Activated naive CD4-positive, alpha-beta T cell treated with anti-CD3 and anti-CD28 coated beads, Interleukin-2, amount 10 ng/mL, durations not matched to agents 7 days and 5 days (primary cell): ENCODE data around the gene GDPD2.

Source experiments
- CTCF ChIA-PET: fragments of 350-600 bp; sonication (Branson Sonifier 250); formaldehyde crosslinking; loops from one replicate; lab custom pipeline; 2021; ENCODE audit warnings: antibody characterized with exemption; lab: Charles Lee
- DNase-seq: peaks from one replicate; pipeline ENCODE4 v3.0.0-alpha.2; 2020
- H3K27ac Mint-ChIP-seq: one replicate; pipeline ENCODE4 v1.8.0; 2021; ENCODE audit warnings: mild to moderate bottlenecking, moderate library complexity, mixed read lengths
- H3K27me3 Mint-ChIP-seq: one replicate; pipeline ENCODE4 v1.8.0; 2021; ENCODE audit warnings: mild to moderate bottlenecking, mixed read lengths
- H3K36me3 Mint-ChIP-seq: one replicate; pipeline ENCODE4 v1.8.0; 2021; ENCODE audit warnings: mixed read lengths
- H3K4me1 Mint-ChIP-seq: one replicate; pipeline ENCODE4 v1.8.0; 2021; ENCODE audit warnings: mixed read lengths
- H3K4me3 Mint-ChIP-seq: one replicate; pipeline ENCODE4 v1.8.0; 2021; ENCODE audit warnings: mild to moderate bottlenecking, moderate library complexity, mixed read lengths
- H3K9me3 Mint-ChIP-seq: one replicate; pipeline ENCODE4 v1.8.0; 2021; ENCODE audit warnings: mixed read lengths

GDPD2 gene

GRCh38 chrX:70476166-70476933, 53.2 kb downstream of the GDPD2 start:
- Mint-ChIP-seq H3K36me3 (peaks cover 6% of the 10 kb centered on the region), H3K27me3 (no peaks in the 10 kb centered on the region), H3K9me3 (no peaks in the 10 kb centered on the region), H3K4me3 (no peak overlapping the region), H3K27ac (no peak overlapping the region), H3K4me1 (peaks cover 6% of the 10 kb centered on the region)
- DNase-seq = no peak
- CTCF ChIA-PET = interaction anchor here (1.0 kb wide), 1 partner anchor 78 kb away, joined by 4 read pairs; no protein-coding TSS in a partner anchor

- peaks cover 6% of the 10 kb centered on the region for H3K36me3 Mint-ChIP-seq
- H3K27ac Mint-ChIP-seq = no peak overlapping the region
- CTCF ChIA-PET = interaction anchor here (1.0 kb wide), 1 partner anchor 77 kb away, joined by 4 read pairs; no protein-coding TSS in a partner anchor
- no peaks in the 10 kb centered on the region for H3K4me1 Mint-ChIP-seq
- no peak for DNase-seq
- no peak overlapping the region for H3K4me3 Mint-ChIP-seq
- H3K9me3 Mint-ChIP-seq = no peaks in the 10 kb centered on the region
- H3K27me3 Mint-ChIP-seq = no peaks in the 10 kb centered on the region
Measured at GRCh38 chrX:70476934-70477733, 54.0 kb downstream of the GDPD2 start.

GRCh38 chrX:70477734-70478075, 54.6 kb downstream of the GDPD2 start:
- H3K4me1 Mint-ChIP-seq = no peaks in the 10 kb centered on the region
- DNase-seq = no peak
- H3K27me3 Mint-ChIP-seq = no peaks in the 10 kb centered on the region
- no peaks in the 10 kb centered on the region for H3K9me3 Mint-ChIP-seq
- no peak overlapping the region for H3K27ac Mint-ChIP-seq
- CTCF ChIA-PET = interaction anchor here (1.0 kb wide), 1 partner anchor 77 kb away, joined by 4 read pairs; no protein-coding TSS in a partner anchor
- no peak overlapping the region for H3K4me3 Mint-ChIP-seq
- peaks cover 6% of the 10 kb centered on the region for H3K36me3 Mint-ChIP-seq

- H3K9me3 Mint-ChIP-seq = no peaks in the 10 kb centered on the region
- H3K36me3 Mint-ChIP-seq = peaks cover 6% of the 10 kb centered on the region
- DNase-seq = no peak
- no peak overlapping the region for H3K27ac Mint-ChIP-seq
- no peaks in the 10 kb centered on the region for H3K4me1 Mint-ChIP-seq
- H3K27me3 Mint-ChIP-seq = no peaks in the 10 kb centered on the region
- CTCF ChIA-PET = no interaction called here
- H3K4me3 Mint-ChIP-seq = no peak overlapping the region
Measured at GRCh38 chrX:70478526-70479245, 55.6 kb downstream of the GDPD2 start.

DNA sequence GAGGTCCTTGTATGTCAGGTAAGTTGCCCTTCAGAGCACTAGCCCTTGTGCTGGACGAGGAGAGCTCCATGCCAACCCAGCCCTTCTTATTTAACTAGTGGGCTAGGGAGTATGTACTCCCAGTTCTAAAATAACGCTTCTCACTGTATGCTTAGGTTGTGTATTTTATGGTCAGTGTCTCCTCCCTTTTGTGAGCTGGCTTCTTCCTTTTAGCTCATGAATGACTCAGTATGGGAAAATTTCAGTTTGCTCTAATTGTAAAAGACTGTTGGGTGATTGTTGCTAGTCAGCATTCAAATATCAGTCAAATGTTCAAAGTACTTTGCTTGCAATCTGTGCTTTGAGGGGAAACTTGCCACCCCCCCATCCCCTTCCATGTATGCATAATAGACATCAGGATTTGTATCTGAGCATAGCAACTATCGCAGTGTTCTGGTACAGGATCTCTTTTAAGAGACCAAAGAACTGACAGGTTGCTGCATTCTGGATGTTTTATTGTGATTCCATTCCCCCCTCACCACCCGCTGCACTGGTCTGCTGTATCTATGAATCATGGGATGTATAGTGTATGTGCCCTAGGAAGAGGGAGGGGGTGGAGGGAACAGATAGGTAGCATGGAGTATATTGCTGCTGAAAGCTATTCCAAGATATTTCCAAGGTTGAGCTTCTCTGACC, 56.3 kb downstream of the GDPD2 start:
- DNase-seq = no peak
- H3K4me3 Mint-ChIP-seq = no peak overlapping the region
- no peaks in the 10 kb centered on the region for H3K9me3 Mint-ChIP-seq
- CTCF ChIA-PET = no interaction called here
- H3K27me3 Mint-ChIP-seq = no peaks in the 10 kb centered on the region
- H3K27ac Mint-ChIP-seq = no peak overlapping the region
- no peaks in the 10 kb centered on the region for H3K4me1 Mint-ChIP-seq
- H3K36me3 Mint-ChIP-seq = peaks cover 6% of the 10 kb centered on the region

GRCh38 chrX:70479922-70480659, 57.0 kb downstream of the GDPD2 start:
- Mint-ChIP-seq H3K27ac (no peak overlapping the region), H3K27me3 (no peaks in the 10 kb centered on the region), H3K4me3 (no peak overlapping the region), H3K36me3 (peaks cover 6% of the 10 kb centered on the region), H3K9me3 (no peaks in the 10 kb centered on the region), H3K4me1 (no peaks in the 10 kb centered on the region)
- CTCF ChIA-PET = no interaction called here
- DNase-seq = no peak

GRCh38 chrX:70480660-70481018, 57.5 kb downstream of the GDPD2 start:
- H3K36me3 Mint-ChIP-seq = peaks cover 4% of the 10 kb centered on the region
- no peaks in the 10 kb centered on the region for H3K27me3 Mint-ChIP-seq
- CTCF ChIA-PET = interaction anchor here (0.6 kb wide), 1 partner anchor 16 kb away, joined by 3 read pairs; no protein-coding TSS in a partner anchor
- H3K9me3 Mint-ChIP-seq = no peaks in the 10 kb centered on the region
- H3K27ac Mint-ChIP-seq = no peak overlapping the region
- DNase-seq = no peak
- H3K4me1 Mint-ChIP-seq = no peaks in the 10 kb centered on the region
- H3K4me3 Mint-ChIP-seq = no peak overlapping the region

- CTCF ChIA-PET = interaction anchor here (0.6 kb wide), 1 partner anchor 17 kb away, joined by 3 read pairs; no protein-coding TSS in a partner anchor
- Mint-ChIP-seq H3K27ac (peak overlapping the region; percentile 2), H3K27me3 (no peaks in the 10 kb centered on the region), H3K4me3 (no peak overlapping the region), H3K4me1 (no peaks in the 10 kb centered on the region), H3K9me3 (no peaks in the 10 kb centered on the region), H3K36me3 (peaks cover 9% of the 10 kb centered on the region)
- no peak for DNase-seq
Measured at GRCh38 chrX:70481471-70482270, 58.6 kb downstream of the GDPD2 start.

DNA sequence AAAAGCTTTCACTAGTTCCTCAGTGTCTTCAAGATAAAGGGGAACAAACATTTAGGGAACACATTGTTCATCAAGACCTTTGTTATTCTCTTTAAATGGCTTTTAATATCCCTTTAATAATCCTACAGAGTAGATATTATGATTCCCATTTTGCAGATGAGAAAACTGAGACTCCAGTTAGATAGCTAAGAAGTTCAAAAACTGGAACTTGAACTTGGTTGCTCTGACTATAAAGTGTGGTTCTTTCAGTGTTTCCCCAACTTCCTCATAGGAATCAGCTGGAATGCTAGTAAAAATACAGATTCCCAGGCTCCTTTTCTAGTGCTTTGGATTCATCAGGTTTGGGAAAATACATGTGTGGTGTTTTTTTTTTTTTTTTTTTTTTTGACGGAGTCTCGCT, 59.2 kb downstream of the GDPD2 start:
- no peak overlapping the region for H3K27ac Mint-ChIP-seq
- H3K36me3 Mint-ChIP-seq = peaks cover 9% of the 10 kb centered on the region
- CTCF ChIA-PET = no interaction called here
- no peaks in the 10 kb centered on the region for H3K27me3 Mint-ChIP-seq
- no peaks in the 10 kb centered on the region for H3K9me3 Mint-ChIP-seq
- H3K4me1 Mint-ChIP-seq = no peaks in the 10 kb centered on the region
- no peak for DNase-seq
- no peak overlapping the region for H3K4me3 Mint-ChIP-seq
